ENCODE measurements around the gene ILRUN.
"Not testable (repeated sequence)": the region's sequence is repeated elsewhere in the genome, so short reads cannot be mapped to it uniquely, and the experiment has no call there.

ILRUN gene

DNA sequence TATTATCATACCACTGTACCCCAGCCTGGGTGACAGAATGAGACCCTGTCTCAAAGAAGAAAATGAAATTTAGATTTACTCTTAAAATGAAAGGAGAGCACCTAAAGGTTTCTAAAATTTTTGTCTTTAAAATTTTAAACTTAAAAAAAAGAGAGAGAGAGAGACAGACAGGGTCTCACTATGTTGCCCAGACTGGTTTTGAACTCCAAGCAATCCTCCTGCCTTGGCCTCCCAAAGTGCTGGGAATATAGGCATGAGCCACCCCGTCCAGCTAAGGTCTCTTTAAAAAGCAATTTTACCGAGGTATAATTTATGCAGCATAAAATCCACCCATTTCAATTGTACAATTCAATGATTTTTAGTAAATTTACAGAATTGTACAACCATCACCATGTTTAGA, 33.2 kb downstream of the ILRUN start:
- DNase-seq: no peak

DNA sequence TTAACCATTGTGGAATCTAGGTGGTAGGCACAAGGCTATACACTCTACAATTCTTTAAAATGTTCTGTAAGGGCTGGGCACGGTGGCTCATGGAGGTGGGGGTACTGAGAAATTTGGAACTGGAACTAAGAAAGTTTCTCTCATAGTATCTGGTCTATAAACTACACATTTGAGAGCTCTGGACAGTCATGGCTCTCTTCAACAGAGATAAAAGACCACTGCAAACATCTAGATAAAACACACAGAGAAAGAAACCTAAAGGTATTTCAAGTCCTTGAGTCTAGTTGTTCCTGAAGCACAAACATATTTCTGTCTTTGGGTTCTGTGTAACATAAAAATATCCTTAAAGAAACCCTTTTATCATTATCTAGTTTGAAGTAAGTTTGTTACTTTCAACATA, 35.2 kb downstream of the ILRUN start:
- DNase-seq: no peak

DNA sequence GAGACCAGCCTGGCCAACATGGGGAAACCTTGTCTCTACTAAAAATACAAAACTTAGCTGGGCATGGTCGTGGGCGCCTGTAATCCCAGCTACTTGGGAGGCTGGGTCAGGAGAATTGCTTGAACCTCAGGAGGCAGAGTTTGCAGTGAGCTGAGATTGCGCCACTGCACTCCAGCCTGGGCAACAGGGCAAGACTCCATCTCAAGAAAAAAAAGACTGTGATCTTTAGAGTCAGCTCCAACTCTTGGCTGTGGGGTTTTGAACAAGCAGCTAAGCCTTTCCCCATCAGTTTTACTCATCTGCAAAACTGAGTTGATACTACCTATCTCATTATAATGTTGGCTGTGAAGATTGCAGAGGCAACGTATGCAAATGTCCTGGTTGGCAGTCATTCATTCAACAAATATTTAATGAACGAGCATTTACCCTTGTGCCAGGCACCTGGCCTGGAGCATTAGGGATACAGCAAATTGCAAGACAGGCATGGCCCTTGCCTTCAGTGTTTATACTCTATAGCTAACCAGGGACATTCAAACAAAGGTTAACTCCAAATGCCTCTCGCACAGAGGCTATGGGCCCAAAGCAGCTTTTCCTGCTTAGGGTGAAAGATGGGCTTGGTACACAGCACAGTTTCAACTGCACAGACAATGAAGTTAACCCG, 37.8 kb downstream of the ILRUN start:
- no peak for DNase-seq

DNA sequence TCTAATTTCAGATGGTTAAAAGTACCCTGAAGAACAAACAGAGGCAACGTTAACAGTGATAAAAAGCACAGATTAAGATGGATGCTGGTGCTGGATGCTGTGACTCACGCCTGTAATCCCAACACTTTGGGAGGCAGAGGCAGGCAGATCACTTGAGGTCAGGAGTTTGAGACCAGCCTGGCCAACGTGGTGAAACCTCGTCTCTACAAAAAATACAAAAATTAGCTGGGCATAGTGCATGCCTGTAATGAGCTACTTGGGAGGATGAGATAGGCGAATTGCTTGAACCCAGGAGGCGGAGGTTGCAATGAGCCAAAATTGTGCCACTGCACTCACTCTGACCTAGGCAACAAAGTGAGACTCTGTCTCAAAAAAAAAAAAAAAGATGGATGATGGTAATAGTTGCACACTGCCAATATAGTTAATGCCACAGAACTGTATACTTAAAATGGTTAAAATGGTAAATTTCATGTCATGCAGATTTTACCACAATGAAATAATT, 38.5 kb downstream of the ILRUN start:
- not testable (repeated sequence) for DNase-seq

DNA sequence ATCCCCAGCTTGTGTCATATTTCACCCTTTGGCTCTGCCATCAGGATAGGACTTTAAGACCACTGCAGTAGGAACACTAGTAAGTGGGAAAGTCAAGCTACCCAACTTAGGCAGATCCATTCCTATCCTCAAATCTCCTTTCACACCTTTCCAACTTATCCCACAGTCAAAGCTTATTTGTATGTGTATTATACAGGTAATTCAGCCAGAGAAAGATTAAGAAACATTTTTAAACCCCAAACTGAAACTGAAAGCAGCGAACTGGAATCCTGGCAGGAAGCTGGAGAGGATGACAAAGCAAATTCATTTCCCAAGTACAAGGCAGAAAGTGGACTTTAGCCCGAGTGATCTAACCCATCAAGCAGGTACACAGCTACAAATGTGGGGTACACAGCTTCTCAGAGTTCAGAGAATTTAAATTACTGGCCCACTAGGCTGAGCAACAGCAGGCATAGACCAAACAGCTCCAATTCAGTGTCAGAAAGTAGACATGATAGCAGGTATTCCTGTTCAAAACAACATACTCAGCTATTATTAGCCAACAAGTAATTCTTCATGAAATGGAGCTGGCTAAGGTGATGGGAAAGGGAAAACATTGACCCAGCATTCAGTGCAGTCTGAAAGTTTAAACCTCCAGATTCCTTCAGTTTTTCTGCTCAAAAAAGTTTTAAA, 39.1 kb downstream of the ILRUN start:
- no peak for DNase-seq

DNA sequence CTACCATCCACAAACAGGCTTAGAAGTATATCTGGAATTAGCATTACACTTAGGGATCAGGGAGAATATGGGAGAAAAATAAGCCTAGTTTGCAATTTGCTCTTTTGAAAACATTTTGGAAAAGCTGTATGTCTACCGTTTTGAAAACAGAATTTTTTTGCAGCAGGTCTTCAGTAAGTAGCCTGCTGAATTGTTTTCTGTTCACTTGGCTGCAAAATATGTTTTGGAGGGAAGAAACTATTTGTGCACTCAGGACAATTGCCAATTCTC, 39.6 kb downstream of the ILRUN start:
- DNase-seq: no peak

DNA sequence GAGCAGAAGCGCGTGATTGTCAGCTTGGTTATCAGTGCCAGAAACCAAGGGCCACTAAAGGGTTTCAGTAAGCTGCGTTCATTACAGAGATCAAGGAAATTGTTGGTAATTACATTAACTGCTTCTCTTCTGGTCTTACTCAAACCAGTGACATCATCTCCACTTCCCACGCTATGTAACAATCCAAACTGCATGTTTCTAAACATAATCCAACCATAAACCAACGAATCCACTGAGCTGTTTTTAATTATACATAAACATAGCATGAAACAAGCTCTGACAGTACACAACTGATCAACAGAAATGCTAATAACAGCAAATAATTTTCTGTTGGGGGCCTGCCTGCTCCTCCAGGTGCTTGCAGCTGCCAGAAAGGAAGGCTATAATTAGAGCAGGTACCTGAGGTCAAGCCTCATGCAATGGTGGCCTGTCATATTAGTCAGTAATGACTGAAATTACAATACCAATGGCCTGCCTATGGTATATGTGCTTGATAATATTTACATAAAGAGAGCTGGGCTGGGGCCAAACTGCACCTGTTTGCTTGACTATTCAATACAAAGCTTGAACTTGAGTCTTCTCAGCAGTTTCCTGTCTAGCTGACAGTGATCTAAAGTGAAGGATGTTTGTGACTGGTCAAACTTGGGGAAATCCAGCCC, 40.1 kb downstream of the ILRUN start:
- DNase-seq: peak; percentile 24

DNA sequence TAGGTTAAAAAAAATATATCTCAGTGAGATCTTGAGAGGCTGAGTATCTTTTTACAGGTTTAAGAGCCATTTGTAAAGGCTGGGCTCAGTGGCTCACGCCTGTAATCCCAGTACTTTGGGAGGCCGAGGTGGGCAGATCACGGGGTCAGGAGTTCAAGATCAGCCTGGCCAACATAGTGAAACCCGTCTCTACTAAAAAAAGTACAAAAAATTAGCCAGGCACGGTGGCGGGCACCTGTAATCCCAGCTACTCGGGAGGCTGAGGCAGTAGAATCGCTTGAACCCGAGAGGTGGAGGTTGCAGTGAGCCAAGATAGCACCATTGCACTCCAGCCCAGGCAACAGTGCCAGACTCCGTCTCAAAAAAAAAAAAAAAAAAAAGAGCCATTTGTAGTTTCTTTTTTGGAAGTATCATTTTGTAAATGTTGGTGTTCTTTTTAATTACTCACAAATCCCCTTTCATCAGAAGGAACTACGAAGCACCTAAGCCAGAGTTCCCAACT, 40.6 kb downstream of the ILRUN start:
- not testable (repeated sequence) for DNase-seq

DNA sequence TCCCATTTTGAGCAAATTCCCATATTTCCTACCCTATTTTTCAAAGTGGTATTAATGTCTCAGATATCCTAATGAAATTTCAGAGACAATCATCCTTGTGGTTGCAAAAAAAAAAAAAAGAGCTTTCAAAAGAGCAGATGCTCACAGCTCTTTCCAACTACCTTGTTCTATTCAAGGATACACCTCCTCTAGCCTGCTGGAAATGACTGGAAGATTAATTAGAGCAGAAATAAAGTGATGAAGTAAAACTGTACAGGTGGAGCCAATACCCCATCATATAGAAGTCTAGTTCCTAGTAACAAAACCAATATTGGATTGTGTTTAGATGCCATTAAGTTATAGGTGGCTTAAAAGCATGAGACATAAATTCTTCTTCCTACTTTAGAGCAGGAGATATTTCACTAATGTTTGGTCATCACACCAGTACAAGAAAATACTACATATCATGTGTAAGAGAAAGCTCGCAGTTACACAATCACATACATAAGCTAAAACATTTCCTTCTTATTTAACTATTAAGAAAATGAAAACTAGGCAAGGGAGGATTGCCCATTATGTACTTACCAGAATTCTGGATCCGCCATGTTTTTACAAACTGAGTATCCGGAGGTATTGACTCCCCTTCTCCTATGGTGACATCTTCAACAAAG, 42.4 kb downstream of the ILRUN start:
- DNase-seq: no peak

DNA sequence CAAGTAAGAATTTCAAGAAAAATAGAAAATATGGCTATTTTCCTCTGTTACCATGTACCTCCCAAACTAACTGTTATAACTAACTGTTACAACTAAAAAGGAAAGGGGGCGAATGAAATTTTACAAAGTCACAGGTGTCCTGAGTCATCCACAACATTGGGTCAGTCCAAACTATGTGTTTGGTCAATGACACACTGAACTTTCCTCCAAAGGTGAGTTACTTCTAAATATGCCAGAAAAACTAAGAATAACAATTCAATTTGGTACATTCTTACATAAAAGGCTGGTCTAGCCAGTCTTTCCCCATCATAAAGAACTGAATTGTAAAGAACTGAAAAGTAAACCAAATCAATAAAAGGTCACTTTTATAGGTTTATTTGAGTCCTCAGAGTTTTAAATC, 44.3 kb downstream of the ILRUN start:
- DNase-seq: no peak

DNA sequence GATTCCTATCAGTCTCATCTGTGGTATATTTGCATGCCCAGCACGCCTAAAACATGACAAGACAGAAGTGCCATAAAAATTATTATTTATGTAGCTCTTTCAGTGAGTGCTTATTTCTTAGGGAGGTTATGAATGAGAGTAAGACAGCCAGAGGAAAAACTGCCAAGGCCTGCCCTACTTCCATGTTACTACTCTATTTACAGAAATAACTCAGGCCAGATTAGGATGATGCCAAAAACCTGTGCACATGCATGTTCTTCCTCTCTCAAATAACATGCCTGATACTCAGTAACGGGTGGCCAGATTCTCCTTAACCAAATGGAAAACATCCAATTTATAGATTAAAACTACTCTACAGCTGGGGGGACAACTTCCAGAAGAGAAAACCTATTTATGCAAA, 45.7 kb downstream of the ILRUN start:
- DNase-seq: no peak

DNA sequence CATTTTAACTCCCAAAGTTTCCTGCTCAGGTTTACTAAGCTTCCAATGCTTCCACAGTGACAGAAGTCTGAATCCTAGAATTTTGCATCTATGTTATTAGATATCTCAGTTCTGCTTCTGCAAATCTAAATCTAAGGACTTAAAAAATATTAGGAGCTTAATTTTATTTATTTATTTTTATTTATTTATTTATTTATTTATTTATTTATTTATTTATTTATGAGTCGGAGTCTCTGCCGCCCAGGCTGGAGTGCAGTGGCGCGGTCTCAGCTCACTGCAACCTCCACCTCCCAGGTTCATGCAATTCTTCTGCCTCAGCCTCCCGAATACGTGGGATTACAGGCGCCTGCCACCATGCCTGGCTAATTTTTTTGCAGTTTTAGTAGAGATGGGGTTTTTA, 46.3 kb downstream of the ILRUN start:
- not testable (repeated sequence) for DNase-seq

DNA sequence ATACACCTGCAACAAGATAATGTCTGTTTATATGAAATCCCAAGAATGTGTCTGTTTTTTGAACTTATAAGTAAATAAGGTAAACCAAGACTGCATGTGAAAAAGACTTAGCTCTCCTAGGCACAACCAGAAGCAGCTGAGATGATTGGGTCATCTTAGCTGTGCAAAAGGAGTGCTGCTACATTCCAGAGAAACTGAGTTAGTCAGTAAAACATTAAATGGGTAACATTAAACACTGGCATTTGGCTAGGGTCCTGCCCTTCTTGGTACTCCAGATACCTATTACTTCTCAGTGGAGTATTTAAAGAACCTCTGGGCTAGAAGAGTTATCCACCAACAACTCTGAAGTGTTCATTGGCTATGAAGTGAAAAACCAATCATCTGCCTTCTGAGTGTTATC, 47.8 kb downstream of the ILRUN start:
- no peak for DNase-seq

Data from activated naive CD4-positive, alpha-beta T cell treated with anti-CD3 and anti-CD28 coated beads, Interleukin-2, amount 50 U/mL, for 16 hours (primary cell).